Left hindlimb (tissue), 1 donor: Measurements from ENCODE around the gene ME2.
"Not testable (repeated sequence)": the region's sequence is repeated elsewhere in the genome, so short reads cannot be mapped to it uniquely, and the experiment has no call there.

Experiments used
- DNase-seq: peaks from one replicate; pipeline ENCODE4 v3.0.0-alpha.2; 2018

The ME2 gene

DNA sequence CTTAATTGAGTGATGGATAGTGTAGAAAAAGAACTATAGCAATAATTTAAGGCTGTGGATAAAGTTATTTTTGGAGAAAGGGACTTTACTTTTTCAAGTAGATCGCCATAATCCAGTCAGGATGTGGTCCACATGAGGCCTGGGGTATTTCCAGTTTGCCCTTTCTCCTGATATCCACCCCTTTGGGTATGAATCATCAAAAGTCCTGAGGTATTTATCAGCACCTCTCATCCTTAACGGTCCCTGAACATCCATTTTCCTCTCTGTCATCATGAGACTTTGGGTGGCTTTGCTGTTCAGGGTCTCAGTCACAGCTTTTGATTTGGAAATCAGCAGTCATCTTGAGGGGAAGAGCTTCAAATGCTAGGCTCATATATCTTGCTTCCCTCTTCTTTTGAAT, 49.6 kb downstream of the ME2 start:
- no peak for DNase-seq

DNA sequence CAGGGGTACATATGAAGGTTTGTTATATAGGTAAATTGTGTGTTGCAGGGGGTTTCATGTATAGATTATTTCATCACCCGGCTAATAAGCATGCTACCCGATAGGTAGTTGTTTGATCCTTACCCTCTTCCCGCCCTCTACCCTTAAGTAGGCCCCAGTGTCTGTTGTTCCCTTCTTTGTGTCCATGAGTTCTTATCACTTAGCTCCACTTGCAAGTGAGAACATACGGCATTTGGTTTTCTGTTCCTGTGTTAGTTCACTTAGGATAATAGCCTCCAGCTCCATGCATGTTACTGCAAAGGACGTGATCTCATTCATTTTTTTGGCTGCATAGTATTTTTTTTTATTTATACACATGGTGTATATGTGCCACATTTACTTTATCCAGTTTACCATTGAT, 54.8 kb downstream of the ME2 start:
- DNase-seq, result no peak

DNA sequence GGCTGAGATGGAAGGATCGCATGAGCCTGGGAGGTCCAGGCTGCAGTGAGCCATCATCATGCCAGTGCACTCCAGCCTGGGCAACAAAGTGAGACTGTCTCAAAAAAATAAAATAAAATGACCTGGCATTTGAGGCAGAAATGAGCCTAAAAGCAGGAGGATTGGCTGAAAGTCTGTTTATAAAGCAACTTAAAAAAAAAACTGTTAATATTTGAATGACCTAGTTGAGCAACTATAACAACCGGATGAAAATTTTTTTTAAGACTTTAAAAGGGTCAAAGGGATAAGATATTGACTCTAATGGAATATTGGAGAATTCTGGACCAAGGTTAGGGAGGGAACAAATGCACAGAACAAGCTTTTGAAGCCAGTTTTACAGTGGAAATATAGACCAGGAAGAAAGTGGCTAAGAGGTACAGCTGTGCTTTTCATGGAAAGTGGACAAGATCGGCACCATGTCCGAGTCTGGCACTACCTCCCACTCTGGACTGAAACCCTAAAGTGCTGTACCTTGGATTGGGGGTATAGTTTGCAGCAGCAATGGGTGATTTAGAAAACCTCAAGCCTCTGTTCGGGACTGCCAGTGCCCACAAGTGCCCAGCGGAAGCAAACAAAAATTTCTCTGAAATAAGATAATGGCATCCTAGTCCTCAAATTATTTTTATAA, 55.8 kb downstream of the ME2 start:
- DNase-seq, result no peak

DNA sequence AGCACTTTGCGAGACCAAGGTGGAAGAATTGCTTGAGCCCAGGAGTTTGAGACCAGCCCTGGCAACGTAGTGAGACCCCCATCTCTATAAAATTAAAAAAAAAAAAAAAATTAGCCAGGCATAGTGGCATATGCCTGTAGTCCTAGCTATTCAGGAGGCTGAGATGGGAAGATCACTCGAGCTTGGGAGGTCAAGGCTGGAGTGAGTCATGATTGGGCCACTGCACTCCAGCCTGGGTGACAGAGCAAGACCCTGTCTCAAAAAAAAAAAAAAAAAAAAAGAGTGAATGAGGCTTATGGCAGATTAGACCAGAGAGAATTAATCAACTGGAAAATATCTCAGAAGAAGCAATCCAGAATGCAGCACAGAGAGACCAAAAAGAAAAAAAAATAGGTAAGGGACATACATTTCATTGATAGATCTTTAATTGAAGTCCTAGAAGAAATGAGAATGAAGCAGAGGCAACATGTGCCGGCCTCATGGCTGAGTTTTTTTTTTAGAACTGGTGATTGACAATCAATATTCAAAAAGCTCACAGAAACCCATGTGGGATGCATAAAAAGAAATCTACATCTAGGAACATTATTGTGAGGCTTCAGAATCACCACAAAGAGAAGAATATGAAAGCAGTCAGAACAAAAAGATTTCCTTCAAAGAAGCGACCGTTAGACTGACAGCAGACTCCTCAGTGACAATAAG, 56.7 kb downstream of the ME2 start:
- no peak for DNase-seq

DNA sequence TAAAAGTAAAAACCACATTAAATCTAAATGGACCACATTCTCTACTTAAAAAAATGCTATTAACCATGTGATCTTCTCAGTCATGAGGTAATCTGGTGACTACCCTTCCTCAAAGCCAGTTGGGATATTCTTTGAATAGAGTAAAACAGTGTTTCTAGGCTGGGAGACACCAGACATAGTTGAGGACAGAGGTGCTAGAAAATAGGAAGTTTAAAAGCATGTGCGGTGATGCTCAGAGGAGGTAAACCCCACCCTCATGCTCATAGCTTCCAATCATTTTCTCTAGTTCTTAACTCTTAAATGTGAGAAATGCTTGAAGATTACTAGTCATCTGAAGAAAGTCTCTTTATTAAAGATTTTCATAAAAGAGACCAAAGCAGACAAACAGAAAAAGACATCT, 58.3 kb downstream of the ME2 start:
- DNase-seq, result no peak

GRCh38 chr18:50938912-50939311, 60.0 kb downstream of the ME2 start:
- DNase-seq, result no peak

DNA sequence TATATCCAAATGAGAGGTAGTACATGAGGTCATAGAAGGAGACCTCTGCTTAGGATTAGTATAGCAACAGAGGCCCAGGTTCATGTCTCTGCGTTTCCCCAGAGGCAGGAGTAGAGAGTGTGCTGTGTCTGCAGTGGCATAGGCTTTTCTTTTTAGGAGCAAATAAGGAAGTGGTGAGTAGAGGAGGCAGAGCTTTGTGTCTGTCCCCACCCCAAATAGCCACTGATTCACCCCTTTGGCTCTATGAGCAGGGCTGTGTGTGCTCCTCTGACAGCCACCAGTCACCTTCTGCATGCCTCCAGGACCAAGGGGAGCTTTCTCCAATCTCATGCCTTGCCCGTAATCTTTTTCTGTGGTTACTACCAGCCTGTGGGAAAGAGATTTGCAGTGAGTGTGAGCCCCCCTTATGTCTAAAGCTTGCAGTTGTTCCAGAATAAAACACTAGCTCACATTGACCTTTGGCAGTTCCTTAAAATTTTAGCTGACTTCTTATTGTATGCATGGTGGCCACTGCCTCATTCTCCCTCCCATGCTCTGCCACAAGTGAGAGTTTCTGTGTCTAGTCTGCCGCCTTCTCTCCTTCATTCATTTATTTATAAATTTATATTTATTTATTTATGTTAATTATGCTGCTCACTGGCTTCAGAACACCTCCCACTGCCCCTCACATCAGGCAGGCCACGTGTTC, 65.5 kb downstream of the ME2 start:
- DNase-seq, result no peak

DNA sequence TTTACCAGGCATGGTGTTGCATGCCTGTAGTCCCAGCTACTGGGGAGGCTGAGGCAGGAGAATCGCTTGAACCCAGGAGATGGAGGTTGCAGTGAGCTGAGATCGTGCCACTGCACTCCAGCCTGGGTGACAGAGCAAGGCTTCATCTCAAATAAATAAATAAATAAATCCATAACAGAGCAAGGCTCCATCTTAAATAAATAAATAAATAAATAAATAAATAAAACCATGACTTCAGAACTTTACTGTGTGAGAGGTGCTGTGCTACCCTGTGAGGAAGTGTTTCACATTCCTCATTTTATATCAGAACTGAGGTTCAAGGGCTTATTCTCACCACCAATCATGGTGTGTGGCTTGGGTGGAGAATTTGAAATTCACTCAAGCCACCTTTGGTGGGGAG, 67.0 kb downstream of the ME2 start:
- DNase-seq, result not testable (repeated sequence)

DNA sequence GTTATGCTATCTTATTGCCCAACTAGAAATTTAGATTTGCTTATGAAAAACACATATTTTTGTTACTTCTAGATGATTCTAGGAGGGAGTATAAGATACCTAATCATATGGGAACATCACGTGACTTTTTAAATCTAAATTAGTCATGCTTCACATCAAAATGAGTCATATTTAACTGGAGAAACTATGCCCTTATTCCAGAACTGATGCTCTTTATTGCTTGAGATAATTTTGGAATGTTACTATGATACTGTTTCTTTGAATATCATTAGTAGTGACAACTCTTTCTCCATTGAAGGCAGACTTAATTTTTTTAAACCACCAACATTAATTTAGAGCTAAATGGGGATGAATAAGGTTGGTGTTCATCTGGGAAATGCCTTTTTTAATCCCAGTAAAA, 69.0 kb downstream of the ME2 start:
- no peak for DNase-seq

DNA sequence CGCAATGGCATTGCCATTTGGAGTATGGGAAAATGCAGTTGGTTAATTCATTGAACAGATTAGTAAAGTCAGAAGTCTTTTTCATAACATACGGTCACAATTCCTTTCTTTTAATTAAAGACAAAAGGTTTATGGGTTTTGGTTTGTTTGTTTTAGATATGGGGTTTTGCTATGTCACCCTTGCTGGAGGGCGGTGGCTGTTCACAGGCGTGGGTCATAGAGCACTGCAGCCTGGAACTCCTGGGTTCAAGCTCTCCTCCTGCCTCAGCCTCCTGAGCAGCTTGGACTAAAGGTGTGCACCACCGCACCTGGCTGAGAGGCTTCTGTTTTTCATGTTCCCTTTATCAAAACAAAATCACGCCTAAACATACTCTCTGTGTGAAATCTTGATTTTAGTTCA, 70.3 kb downstream of the ME2 start:
- DNase-seq, result no peak

DNA sequence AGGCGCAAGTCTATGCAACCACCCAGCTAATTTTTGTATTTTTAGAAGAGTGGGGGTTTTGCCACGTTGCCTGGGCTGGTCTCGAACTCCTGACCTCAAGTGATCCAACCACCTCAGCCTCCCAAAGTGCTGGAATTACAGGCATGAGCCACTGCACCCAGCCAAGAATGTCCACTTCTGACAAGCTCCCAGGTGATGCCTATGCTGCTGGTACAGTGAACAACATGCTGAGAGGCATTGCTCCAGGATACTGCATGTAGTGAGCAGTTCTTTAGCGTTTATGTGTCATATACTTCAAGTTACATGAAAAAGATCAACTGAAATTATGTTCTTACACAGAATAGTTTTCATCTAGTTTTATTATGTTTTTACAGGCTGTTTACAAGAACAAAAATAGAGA, 71.7 kb downstream of the ME2 start:
- no peak for DNase-seq

DNA sequence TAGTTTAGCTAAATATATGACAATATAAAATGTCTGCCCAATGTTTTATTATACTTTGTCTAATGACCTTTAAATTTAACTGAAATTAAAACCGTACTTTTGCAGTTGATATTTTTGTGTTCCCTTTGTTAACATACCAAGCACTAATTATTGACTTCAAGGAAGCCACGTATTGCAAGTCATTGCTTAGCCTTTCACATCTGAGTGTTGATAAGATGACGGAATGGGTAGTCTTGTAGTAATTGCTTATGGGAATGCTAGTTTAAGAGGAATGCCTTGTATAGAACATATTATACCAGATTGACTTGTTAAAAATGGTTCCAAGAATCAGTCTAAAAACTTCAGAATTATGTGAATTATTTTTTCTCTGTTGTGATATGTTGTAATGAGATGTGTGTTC, 74.9 kb downstream of the ME2 start:
- no peak for DNase-seq

DNA sequence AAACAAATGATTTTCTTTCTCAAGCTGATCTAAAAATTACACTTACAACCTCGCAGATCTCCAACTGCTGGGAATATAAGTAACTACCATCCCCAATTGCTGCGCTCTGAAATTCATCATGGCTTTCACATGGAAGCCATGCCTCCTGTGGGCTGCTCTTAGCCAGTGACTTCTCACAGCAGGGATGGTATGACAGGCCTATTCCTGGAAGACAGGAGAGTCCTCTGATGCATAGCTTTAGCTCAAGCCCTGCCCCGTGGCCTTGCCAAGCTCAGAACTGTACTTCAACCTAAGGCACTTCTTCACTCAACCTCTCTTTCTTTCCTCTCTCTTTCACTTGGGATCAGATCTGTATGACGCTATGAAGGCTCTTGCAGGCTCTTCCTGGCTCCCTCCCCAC, 76.3 kb downstream of the ME2 start:
- DNase-seq, result no peak

- DNase-seq, result no peak
Measured at GRCh38 chr18:50956116-50956515, 77.2 kb downstream of the ME2 start.

- DNase-seq, result no peak
Measured at GRCh38 chr18:50961974-50962373, 83.1 kb downstream of the ME2 start.

GRCh38 chr18:50967714-50968661, 89.1 kb downstream of the ME2 start, which contains the start of gene ELAC1:
TSS of gene ELAC1 (plus strand) at chr18:50968040. CDS start at chr18:50974405, 6,365 bp downstream.
- peak; percentile 85 for DNase-seq

DNA sequence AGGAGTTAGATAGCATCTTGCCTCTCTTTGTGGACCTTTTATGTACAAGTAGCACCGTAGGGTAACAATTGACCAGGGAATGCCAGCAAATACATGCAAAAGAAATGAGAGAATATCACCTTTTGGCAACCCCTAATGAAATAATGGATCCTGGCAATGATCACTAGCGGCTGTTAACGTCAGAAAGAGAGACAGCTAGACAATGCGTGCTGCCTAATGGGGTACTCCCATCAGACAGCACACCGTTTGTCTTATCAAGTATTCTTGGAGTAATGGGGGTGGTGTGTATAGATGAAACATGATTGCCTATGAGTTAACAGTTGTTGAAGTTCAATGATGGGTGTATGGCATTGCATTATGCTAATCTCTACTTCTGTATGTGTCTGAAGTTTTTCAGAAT, 90.5 kb downstream of the ME2 start:
- no peak for DNase-seq

DNA sequence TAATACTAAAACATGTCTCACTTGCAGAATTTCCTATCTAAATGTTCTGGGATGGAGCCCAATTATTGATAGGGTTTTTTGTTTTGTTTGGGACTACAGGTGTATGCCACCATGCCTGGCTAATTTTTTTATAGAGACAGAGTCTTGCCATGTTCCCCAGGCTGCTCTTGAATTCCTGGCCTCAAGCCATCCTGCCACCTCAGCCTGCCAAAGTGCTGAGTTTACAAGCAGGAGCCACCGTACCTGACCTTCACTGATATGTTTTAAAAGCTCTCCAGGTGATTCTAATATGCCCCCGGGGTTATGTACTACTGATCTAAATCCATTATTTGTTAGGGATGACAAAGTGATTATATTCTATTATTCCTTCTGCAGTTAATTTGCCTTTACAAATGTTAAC, 91.1 kb downstream of the ME2 start:
- DNase-seq, result no peak

DNA sequence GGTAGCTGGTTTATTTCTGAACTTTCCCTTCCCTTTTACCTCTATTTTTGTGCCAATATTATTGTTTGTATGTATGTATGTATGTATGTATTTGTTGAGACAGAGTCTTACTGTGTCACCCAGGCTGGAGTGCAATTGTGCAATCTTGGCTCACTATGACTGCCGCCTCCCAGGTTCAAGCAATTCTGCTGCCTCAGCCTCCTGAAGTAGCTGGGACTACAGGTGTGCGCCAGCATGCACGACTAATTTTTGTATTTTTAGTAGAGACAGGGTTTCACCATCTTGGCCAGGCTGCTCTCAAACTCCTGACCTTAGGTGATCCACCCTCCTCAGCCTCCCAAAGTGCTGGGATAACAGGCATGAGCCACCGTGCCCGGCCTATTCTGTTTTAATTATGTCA, 93.5 kb downstream of the ME2 start:
- not testable (repeated sequence) for DNase-seq

DNA sequence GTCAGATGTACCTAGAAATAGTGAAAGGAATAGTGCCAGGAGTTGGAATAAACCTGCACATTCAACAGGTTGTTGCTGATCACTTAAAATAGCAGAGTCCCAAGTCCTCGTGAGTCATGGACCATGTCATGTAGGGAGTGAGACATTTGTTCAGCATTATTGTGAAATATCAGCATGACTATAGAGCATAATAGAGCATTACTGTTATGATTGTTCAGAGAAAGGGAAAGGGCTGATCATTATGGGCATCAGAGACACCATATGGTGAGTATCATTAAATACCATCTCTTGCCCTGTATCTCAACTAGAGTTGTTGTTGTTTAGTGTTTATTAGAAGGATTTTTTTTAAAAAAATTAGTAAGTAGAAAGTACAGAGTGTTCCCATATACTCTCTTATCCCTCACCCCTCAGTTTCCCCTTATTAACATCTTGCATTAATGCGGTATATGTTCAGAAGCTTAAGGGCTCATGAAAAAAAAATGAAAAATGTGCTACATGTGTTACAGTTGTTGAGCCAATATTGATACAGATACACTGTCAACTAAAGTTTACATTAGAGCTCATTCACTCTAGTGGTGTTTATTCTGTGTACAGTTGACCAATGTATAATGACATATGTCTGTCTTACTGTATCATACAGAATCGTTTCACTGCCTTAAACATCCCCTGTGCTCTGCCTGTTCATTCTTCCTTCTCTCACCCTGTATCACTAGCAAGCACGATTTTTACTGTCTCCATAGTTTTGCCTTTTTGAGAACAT, 94.6 kb downstream of the ME2 start:
- no peak for DNase-seq

DNA sequence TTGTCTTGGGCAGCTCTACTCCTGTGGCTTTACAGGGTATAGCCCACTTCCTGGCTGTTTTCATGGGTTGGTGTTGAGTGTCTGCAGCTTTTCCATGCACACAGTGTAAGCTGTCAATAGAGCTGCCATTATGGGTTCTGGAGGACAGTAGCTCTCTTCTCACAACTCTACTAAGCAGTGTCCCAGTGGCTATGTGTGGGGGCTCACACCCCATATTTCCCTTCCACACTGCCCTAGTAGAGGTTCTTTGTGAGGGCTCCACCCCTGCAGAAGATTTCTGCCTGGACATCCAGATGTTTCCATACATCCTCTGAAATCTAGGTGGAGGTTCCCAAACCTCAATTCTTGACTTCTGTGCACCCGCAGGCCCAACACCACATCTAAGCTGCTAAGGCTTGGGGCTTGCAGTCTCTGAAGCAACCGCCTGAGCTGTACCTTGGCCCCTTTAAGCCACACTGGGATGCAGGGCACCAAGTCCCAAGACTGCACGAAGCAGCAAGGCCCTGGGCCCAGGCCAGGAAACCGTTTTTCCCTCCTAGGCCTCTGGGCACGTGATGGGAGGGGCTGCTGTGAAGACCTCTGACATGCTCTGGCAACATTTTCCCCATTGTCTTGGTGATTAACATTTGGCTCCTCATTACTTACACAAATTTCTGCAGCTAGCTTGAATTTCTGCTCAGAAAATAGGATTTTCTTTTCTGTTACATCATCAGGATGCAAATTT, 98.3 kb downstream of the ME2 start:
- DNase-seq, result no peak

DNA sequence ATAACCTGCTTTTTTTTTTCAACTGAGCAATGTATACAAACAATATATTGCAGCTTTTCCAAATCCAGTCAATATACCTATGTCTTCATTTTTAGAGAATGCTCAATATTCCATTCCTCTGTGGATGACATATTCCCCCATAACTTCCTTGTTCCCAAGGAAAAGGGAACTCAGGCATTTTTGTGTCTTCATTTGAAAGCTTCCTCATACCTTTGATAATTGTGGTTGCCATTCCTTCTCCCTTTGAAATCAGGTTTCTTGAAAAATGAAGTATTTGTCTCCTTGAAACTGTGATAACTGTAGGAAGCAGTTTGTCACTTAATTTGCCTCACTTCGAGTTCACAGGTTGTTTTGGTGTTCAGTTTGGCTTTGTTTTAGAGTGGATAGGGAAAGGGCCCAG, 102.5 kb downstream of the ME2 start:
- DNase-seq, result no peak
